Measurements from ENCODE around the gene RAB4B. TPM values are rescaled to one million over a fixed set of nuclear protein-coding genes. Genes with fewer than 3 reads are reported as not detected.
A peak's percentile ranks its signal among the peaks of the same experiment; 100 is the strongest.

The RAB4B gene
- total RNA-seq, 4 donors from 2014 or later = 22.9 to 26.6 (median 23.2) TPM

GRCh38 chr19:40776932-40777644, 959 bp upstream of the RAB4B start:
- H3K4me1 ChIP-seq = peaks cover 16 to 20% (median 19%) of the 10 kb centered on the region in 4 donors
- H3K9me3 ChIP-seq = no peaks in the 10 kb centered on the region
- H3K36me3 ChIP-seq = peaks cover 0 to 2% (median under 1%) of the 10 kb centered on the region in 4 donors
- intact Hi-C loops (cut with DNase I) = no loop called here
- H3K27me3 ChIP-seq = no peaks in the 10 kb centered on the region
- no peak for TF ChIP-seq POLR2A (IDR thresholded peaks at IDR 0.05; ENCODE audit: low read depth)
- peak in 1 of 2 donors; percentile 7 for TF ChIP-seq POLR2AphosphoS5 (IDR thresholded peaks at IDR 0.05)
- TF ChIP-seq EP300 (IDR thresholded peaks at IDR 0.05) = no peak
- H3K4me3 ChIP-seq = peak overlapping the region; percentile 78 to 93 (median 85)
- DNase-seq (ENCODE audit: extremely low spot score) = peak; percentile 99
- 6% methylated on average over 13 of the region's 13 CpGs for WGBS
- H3K27ac ChIP-seq (replicated peaks in 1 of 4) = peak overlapping the region; percentile 94 to 99 (median 98)

GRCh38 chr19:40777645-40777936, 456 bp upstream of the RAB4B start:
- no peaks in the 10 kb centered on the region for H3K9me3 ChIP-seq
- no peaks in the 10 kb centered on the region for H3K27me3 ChIP-seq
- peaks cover 16 to 20% (median 19%) of the 10 kb centered on the region in 4 donors for H3K4me1 ChIP-seq
- WGBS = 0% methylated on average over 10 of the region's 10 CpGs
- TF ChIP-seq CTCF (IDR thresholded peaks at IDR 0.05) = no peak
- no peak for TF ChIP-seq POLR2AphosphoS5 (IDR thresholded peaks at IDR 0.05)
- TF ChIP-seq EP300 (IDR thresholded peaks at IDR 0.05) = no peak
- TF ChIP-seq POLR2A (IDR thresholded peaks at IDR 0.05; ENCODE audit: low read depth) = no peak
- no peak for DNase-seq (ENCODE audit: extremely low spot score)
- H3K36me3 ChIP-seq = peaks cover 0 to 7% (median 4%) of the 10 kb centered on the region in 4 donors
- H3K4me3 ChIP-seq = peak overlapping the region; percentile 78 to 93 (median 85)
- intact Hi-C loops (cut with DNase I) = no loop called here
- peak overlapping the region; percentile 94 to 99 (median 98) for H3K27ac ChIP-seq (replicated peaks in 1 of 4)

GRCh38 chr19:40778706-40779284, 748 bp downstream of the RAB4B start:
- Histone ChIP-seq H3K27me3 (no peaks in the 10 kb centered on the region), H3K27ac (replicated peaks in 1 of 4) (peak overlapping the region; percentile 94 to 99 (median 98)), H3K4me3 (peak overlapping the region; percentile 78 to 93 (median 85)), H3K4me1 (peaks cover 16 to 20% (median 19%) of the 10 kb centered on the region in 4 donors), H3K9me3 (no peaks in the 10 kb centered on the region), H3K36me3 (peaks cover 0 to 13% (median 8%) of the 10 kb centered on the region in 4 donors)
- 4% methylated on average over 7 of the region's 7 CpGs for WGBS
- intact Hi-C loops (cut with DNase I) = no loop called here
- TF ChIP-seq CTCF (IDR thresholded peaks at IDR 0.05) = no peak
- TF ChIP-seq POLR2AphosphoS5 (IDR thresholded peaks at IDR 0.05) = no peak
- no peak for TF ChIP-seq EP300 (IDR thresholded peaks at IDR 0.05)
- no peak for TF ChIP-seq POLR2A (IDR thresholded peaks at IDR 0.05; ENCODE audit: low read depth)
- peak; percentile 97 for DNase-seq (ENCODE audit: extremely low spot score)

GRCh38 chr19:40780582-40780981, 2.5 kb downstream of the RAB4B start:
- intact Hi-C loops (cut with DNase I) = no loop called here
- Histone ChIP-seq H3K27ac (replicated peaks in 1 of 4) (no peak overlapping the region), H3K36me3 (peaks cover 11 to 29% (median 15%) of the 10 kb centered on the region in 4 donors), H3K4me3 (no peak overlapping the region), H3K4me1 (peaks cover 16 to 20% (median 19%) of the 10 kb centered on the region in 4 donors), H3K9me3 (no peaks in the 10 kb centered on the region), H3K27me3 (no peaks in the 10 kb centered on the region)
- TF ChIP-seq EP300 (IDR thresholded peaks at IDR 0.05) (no peak), CTCF (IDR thresholded peaks at IDR 0.05) (no peak), POLR2A (IDR thresholded peaks at IDR 0.05; ENCODE audit: low read depth) (no peak), POLR2AphosphoS5 (IDR thresholded peaks at IDR 0.05) (no peak)
- 96% methylated on average over 5 of the region's 5 CpGs for WGBS
- DNase-seq (ENCODE audit: extremely low spot score) = no peak

- H3K27me3 ChIP-seq = no peaks in the 10 kb centered on the region
- intact Hi-C loops (cut with DNase I) = no loop called here
- H3K36me3 ChIP-seq = peaks cover 11 to 33% (median 15%) of the 10 kb centered on the region in 4 donors
- H3K4me1 ChIP-seq = peaks cover 16 to 20% (median 19%) of the 10 kb centered on the region in 4 donors
- H3K4me3 ChIP-seq = no peak overlapping the region
- no peaks in the 10 kb centered on the region for H3K9me3 ChIP-seq
- WGBS = 92% methylated on average over 7 of the region's 7 CpGs
- no peak overlapping the region for H3K27ac ChIP-seq (replicated peaks in 1 of 4)
- DNase-seq (ENCODE audit: extremely low spot score) = no peak
- TF ChIP-seq POLR2AphosphoS5 (IDR thresholded peaks at IDR 0.05) (no peak), CTCF (IDR thresholded peaks at IDR 0.05) (no peak), EP300 (IDR thresholded peaks at IDR 0.05) (no peak), POLR2A (IDR thresholded peaks at IDR 0.05; ENCODE audit: low read depth) (no peak)
Observed at GRCh38 chr19:40781140-40781539, 3.1 kb downstream of the RAB4B start.

Measured in esophagus muscularis mucosa (tissue), 4 donors.